ENCODE measurements around the gene SPINDOC. TPM values are rescaled to one million over a fixed set of nuclear protein-coding genes. Genes with fewer than 3 reads are reported as not detected.

Gene SPINDOC
- total and polyA plus RNA-seq, 4 donors, result 0.42 to 3.8 (median 2.9) TPM

GRCh38 chr11:63811522-63811921, 1.7 kb upstream of the SPINDOC start:
- H3K9ac ChIP-seq (ENCODE audit: low read depth in 1 of 2, low read length in 2 of 2), result no peak overlapping the region
- no peaks in the 10 kb centered on the region for H3K27me3 ChIP-seq (ENCODE audit: control insufficient read depth in 4 of 4, insufficient read depth in 4 of 4, low read length in 3 of 4)
- H3K27ac ChIP-seq (ENCODE audit: low read depth in 1 of 2, low read length in 2 of 2), result no peak overlapping the region
- H3K36me3 ChIP-seq (ENCODE audit: control insufficient read depth in 4 of 4, insufficient read depth in 3 of 4, low read depth in 1 of 4, low read length in 3 of 4), result no peaks in the 10 kb centered on the region
- 90% methylated on average over 3 of the region's 3 CpGs for WGBS
- no peak for DNase-seq (ENCODE audit: low spot score)
- H3K9me3 ChIP-seq (ENCODE audit: control insufficient read depth in 4 of 4, low read length in 3 of 4), result no peaks in the 10 kb centered on the region
- peaks cover 0 to 20% (median 11%) of the 10 kb centered on the region in 4 donors for H3K4me1 ChIP-seq (ENCODE audit: control insufficient read depth in 4 of 4, insufficient read depth in 4 of 4, low read length in 3 of 4)
- no peak overlapping the region for H3K4me3 ChIP-seq (ENCODE audit: low read depth in 1 of 3, low read length in 3 of 3)
- TF ChIP-seq, protein P1, sequence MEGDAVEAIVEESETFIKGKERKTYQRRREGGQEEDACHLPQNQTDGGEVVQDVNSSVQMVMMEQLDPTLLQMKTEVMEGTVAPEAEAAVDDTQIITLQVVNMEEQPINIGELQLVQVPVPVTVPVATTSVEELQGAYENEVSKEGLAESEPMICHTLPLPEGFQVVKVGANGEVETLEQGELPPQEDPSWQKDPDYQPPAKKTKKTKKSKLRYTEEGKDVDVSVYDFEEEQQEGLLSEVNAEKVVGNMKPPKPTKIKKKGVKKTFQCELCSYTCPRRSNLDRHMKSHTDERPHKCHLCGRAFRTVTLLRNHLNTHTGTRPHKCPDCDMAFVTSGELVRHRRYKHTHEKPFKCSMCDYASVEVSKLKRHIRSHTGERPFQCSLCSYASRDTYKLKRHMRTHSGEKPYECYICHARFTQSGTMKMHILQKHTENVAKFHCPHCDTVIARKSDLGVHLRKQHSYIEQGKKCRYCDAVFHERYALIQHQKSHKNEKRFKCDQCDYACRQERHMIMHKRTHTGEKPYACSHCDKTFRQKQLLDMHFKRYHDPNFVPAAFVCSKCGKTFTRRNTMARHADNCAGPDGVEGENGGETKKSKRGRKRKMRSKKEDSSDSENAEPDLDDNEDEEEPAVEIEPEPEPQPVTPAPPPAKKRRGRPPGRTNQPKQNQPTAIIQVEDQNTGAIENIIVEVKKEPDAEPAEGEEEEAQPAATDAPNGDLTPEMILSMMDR (IDR thresholded peaks at IDR 0.05; ENCODE audit: low read depth, low read length, missing input control), result no peak
- no peak for TF ChIP-seq NR2F2 (IDR thresholded peaks at IDR 0.05)
- TF ChIP-seq, protein P2, sequence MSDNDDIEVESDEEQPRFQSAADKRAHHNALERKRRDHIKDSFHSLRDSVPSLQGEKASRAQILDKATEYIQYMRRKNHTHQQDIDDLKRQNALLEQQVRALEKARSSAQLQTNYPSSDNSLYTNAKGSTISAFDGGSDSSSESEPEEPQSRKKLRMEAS (IDR thresholded peaks at IDR 0.05), result no peak
- TF ChIP-seq RXRA (IDR thresholded peaks at IDR 0.05), result no peak
- TF ChIP-seq HNF4G (IDR thresholded peaks at IDR 0.05), result no peak
- TF ChIP-seq JUND (IDR thresholded peaks at IDR 0.05), result no peak
- TF ChIP-seq ZBTB33 (IDR thresholded peaks at IDR 0.05), result no peak
- TF ChIP-seq RAD21 (IDR thresholded peaks at IDR 0.05), result no peak
- no peak for TF ChIP-seq EGR1 (IDR thresholded peaks at IDR 0.05; ENCODE audit: low read depth in 2 of 2)
- TF ChIP-seq, protein P3, sequence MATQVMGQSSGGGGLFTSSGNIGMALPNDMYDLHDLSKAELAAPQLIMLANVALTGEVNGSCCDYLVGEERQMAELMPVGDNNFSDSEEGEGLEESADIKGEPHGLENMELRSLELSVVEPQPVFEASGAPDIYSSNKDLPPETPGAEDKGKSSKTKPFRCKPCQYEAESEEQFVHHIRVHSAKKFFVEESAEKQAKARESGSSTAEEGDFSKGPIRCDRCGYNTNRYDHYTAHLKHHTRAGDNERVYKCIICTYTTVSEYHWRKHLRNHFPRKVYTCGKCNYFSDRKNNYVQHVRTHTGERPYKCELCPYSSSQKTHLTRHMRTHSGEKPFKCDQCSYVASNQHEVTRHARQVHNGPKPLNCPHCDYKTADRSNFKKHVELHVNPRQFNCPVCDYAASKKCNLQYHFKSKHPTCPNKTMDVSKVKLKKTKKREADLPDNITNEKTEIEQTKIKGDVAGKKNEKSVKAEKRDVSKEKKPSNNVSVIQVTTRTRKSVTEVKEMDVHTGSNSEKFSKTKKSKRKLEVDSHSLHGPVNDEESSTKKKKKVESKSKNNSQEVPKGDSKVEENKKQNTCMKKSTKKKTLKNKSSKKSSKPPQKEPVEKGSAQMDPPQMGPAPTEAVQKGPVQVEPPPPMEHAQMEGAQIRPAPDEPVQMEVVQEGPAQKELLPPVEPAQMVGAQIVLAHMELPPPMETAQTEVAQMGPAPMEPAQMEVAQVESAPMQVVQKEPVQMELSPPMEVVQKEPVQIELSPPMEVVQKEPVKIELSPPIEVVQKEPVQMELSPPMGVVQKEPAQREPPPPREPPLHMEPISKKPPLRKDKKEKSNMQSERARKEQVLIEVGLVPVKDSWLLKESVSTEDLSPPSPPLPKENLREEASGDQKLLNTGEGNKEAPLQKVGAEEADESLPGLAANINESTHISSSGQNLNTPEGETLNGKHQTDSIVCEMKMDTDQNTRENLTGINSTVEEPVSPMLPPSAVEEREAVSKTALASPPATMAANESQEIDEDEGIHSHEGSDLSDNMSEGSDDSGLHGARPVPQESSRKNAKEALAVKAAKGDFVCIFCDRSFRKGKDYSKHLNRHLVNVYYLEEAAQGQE (IDR thresholded peaks at IDR 0.05), result no peak
- TF ChIP-seq FOXA2 (IDR thresholded peaks at IDR 0.05), result no peak
- TF ChIP-seq HNF4A (conservative IDR thresholded peaks at IDR 0.05), result no peak
- no peak for TF ChIP-seq SP1 (IDR thresholded peaks at IDR 0.05)
- TF ChIP-seq TAF1 (conservative IDR thresholded peaks at IDR 0.05), result no peak
- TF ChIP-seq GABPA (IDR thresholded peaks at IDR 0.05 in 1 of 2, conservative IDR thresholded peaks at IDR 0.05 in 1 of 2), result no peak
- no peak for TF ChIP-seq FOXA1 (IDR thresholded peaks at IDR 0.05)
- TF ChIP-seq YY1 (IDR thresholded peaks at IDR 0.05), result no peak
- TF ChIP-seq ATF3 (IDR thresholded peaks at IDR 0.05), result no peak

Measured in liver (tissue), 9 donors.